Common myeloid progenitor, CD34-positive (primary cell): Measurements from ENCODE around the gene SH2D6. TPM values are rescaled to one million over a fixed set of nuclear protein-coding genes. Genes with fewer than 3 reads are reported as not detected.

Experiments used
- CTCF ChIA-PET: fragments of 350-600 bp; sonication (Branson Sonifier 250); formaldehyde crosslinking; loops from one replicate; lab custom pipeline; 2021; ENCODE audit warnings: antibody characterized with exemption; lab: Charles Lee
- POLR2A ChIA-PET: fragments of 350-600 bp; sonication (Branson Sonifier 250); formaldehyde crosslinking; loops from one replicate; lab custom pipeline; 2021; ENCODE audit warnings: antibody characterized with exemption; lab: Charles Lee
- DNase-seq, 3 donors: peaks; one replicate each; pipeline versions ENCODE4 v3.0.0 to v3.0.0-alpha.2; 2013
- H3K27ac ChIP-seq, 2 experiments: 1 replicate in 1 of 2; 2 replicates in 1 of 2; pipeline ENCODE4 v1.7.0; 2013; ENCODE audit warnings: inconsistent platforms in 2 of 2, low read length in 2 of 2, mild to moderate bottlenecking in 2 of 2, low read depth in 1 of 2, moderate library complexity in 1 of 2; ENCODE audit not compliant: severe bottlenecking in 2 of 2, insufficient read depth in 1 of 2, poor library complexity in 1 of 2
- H3K27me3 ChIP-seq, 5 experiments: replicated peaks in 2 of 5; 1 replicate in 3 of 5; 2 replicates in 2 of 5; pipeline versions ENCODE4 v1.6.1 to v1.7.0; 2013; ENCODE audit warnings: low read length in 4 of 5, mild to moderate bottlenecking in 2 of 5, moderate library complexity in 2 of 5, inconsistent platforms in 1 of 5; ENCODE audit not compliant: insufficient read depth in 5 of 5, control insufficient read depth in 4 of 5
- H3K36me3 ChIP-seq, 4 experiments: 1 replicate in 2 of 4; 2 replicates in 2 of 4; pipeline versions ENCODE4 v1.6.1 to v1.7.0; 2013; ENCODE audit warnings: low read length in 3 of 4, control low read depth in 1 of 4, mild to moderate bottlenecking in 1 of 4; ENCODE audit not compliant: control insufficient read depth in 4 of 4, insufficient read depth in 4 of 4
- H3K4me1 ChIP-seq, 4 experiments: 1 replicate in 3 of 4; 2 replicates in 1 of 4; pipeline versions ENCODE4 v1.6.1 to v1.7.1; 2013; ENCODE audit warnings: low read length in 3 of 4, mild to moderate bottlenecking in 3 of 4, control low read depth in 1 of 4, inconsistent platforms in 1 of 4, moderate library complexity in 1 of 4; ENCODE audit not compliant: control insufficient read depth in 4 of 4, insufficient read depth in 4 of 4; ENCODE audit errors: control extremely low read depth in 1 of 4
- H3K4me3 ChIP-seq, 7 experiments: 1 replicate in 4 of 7; 2 replicates in 3 of 7; pipeline versions ENCODE4 v1.5.1 to v1.7.0; 2013; ENCODE audit warnings: mild to moderate bottlenecking in 7 of 7, low read length in 6 of 7, moderate library complexity in 6 of 7, inconsistent platforms in 2 of 7, low read depth in 2 of 7, control low read depth in 1 of 7; ENCODE audit not compliant: insufficient read depth in 4 of 7, control insufficient read depth in 1 of 7; ENCODE audit errors: extremely low read depth in 1 of 7
- H3K9me3 ChIP-seq, 5 experiments: 1 replicate in 4 of 5; 2 replicates in 1 of 5; pipeline versions ENCODE4 v1.6.1 to v1.7.1; 2013; ENCODE audit warnings: low read length in 4 of 5, mild to moderate bottlenecking in 2 of 5, inconsistent platforms in 1 of 5, low read depth in 1 of 5, moderate library complexity in 1 of 5; ENCODE audit not compliant: control insufficient read depth in 4 of 5, insufficient read depth in 2 of 5; ENCODE audit errors: control extremely low read depth in 1 of 5
- WGBS: methylation state at CpG from one replicate; pipeline ENCODE4 v1.1.5; 2013; ENCODE audit not compliant: insufficient coverage; 5-methylcytosine and 5-hydroxymethylcytosine counted together
- polyA plus RNA-seq: library from polyadenylated mRNA; unstranded; fragments of 120-200 nt; gene quantifications from one replicate; pipeline ENCODE4 v1.2.1, GENCODE V29; 2013

The SH2D6 gene
- 0.11 TPM for polyA plus RNA-seq

DNA sequence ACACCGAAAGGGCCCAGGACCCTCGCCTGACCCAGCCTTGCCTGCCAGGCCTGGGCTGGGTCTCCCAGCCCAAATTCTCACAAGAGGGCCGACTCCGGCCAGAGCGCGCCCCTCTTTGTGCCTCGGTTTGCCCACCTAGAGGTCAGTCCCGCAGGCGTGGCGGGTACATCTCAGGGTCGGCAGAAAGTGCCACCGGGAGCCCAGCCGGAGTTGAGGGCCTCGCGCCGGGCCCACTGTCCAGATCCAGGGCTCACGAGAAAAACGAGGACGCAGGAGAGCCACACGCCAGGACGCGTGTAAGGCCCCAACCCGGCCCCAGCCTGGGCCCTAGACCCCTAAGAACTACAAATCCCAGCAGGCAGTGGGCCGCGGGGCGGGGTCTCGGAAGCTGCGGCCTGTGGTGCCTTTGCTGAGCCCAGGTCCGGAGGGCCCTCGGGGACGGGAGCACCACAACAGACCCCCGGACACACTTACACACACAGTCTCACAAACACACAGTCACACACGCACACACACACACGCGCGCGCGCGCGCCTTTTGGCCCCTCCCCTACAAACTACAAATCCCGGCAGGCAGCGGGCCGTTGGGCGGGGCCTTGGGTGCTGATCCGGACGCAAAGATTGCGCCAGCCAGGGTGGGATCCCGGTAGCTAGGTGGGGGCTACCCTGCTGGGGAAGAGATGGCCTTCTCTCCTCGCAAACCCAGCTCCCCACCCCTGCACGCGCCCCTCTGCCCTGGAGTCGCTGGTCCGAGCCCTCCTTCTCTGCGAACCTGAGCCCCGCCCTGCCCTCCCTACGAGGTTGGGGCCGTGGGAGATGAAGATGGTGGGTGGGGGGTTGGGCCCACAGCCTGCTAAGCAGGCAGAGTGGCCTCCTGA, at the start of gene SH2D6:
TSS of gene SH2D6 (plus strand) at position 583 of the 877 bp plus-strand sequence. CDS start 10,752 bp downstream, outside the sequence.
- Histone ChIP-seq H3K9me3 (no peaks in the 10 kb centered on the region), H3K27ac (peak within 1 kb of the TSS; percentile 86 to 89), H3K4me1 (peaks cover 1 to 66% (median 49%) of the 10 kb centered on the region in 4 experiments), H3K27me3 (no peaks in the 10 kb centered on the region), H3K36me3 (no peaks in the 10 kb centered on the region), H3K4me3 (peak within 1 kb of the TSS; percentile 76 to 96 (median 84))
- POLR2A ChIA-PET = interaction anchor here (0.7 to 3.1 kb wide), 8 partner anchors 9 to 134 kb away, joined by 3 to 13 read pairs (median 4); partner anchors contain the start of genes CAPG, ELMOD3, MAT2A and RETSAT
- WGBS = 42% methylated on average over 18 of the region's 57 CpGs
- DNase-seq = peak; percentile 81 to 90 (median 88)
- CTCF ChIA-PET = interaction anchor here (1.9 to 21.4 kb wide), 9 partner anchors 10 to 141 kb away, joined by 5 to 584 read pairs (median 13); partner anchors contain the start of genes GGCX and MAT2A

DNA sequence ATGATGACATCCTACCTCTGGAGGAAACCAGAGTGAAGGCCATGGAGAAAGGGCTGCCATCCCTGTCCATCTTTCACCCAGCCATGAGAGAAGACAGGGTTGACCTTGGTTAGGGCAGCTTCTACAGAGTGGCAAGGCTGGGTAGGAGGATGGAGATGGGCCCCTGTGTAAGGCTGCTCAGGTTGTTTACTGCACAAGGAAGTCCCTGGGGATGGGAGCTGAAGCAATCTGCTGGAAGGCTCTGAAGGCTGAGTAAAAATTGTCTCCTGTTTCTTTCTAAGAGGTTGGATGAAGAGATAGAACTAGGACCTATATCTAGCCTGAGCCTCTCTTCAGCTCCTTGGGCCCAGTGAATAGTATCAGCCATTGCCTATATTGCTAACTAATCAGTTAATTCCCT, 49.6 kb upstream of the SH2D6 start:
- Histone ChIP-seq H3K36me3 (peaks cover 6 to 12% (median 8%) of the 10 kb centered on the region in 4 experiments), H3K27ac (no peak overlapping the region), H3K4me1 (peaks cover 0 to 6% (median 0%) of the 10 kb centered on the region in 4 experiments), H3K27me3 (no peaks in the 10 kb centered on the region), H3K9me3 (no peaks in the 10 kb centered on the region), H3K4me3 (no peak overlapping the region)
- POLR2A ChIA-PET = no interaction called here
- DNase-seq = no peak
- CTCF ChIA-PET = interaction anchor here (1.1 kb wide), 1 partner anchor 43 kb away, joined by 3 read pairs; no protein-coding TSS in a partner anchor

DNA sequence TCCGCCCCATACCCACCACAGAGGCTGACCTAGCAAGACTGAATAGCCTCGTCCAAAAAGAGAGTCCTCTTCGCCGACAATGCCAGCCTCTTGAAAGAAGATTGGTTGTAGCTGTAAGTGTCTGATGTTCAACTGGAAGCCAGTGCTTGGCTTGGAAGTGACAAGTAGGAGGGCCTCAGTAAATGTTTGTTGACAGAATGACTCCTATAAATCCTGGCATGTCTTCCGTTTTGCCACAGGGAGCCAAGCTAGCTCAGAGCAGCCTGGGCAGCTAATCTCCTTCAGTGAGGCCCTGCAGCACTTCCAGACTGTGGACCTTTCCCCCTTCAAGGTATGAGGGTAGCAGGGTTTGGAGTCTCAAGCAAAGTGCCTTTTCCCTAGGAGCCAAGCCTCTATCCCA, 49.0 kb upstream of the SH2D6 start:
- no peaks in the 10 kb centered on the region for H3K27me3 ChIP-seq
- POLR2A ChIA-PET = interaction anchor here (0.9 kb wide), 1 partner anchor 15 kb away, joined by 3 read pairs; no protein-coding TSS in a partner anchor
- CTCF ChIA-PET = interaction anchor here (1.1 to 1.9 kb wide), 4 partner anchors 15 to 186 kb away, joined by 3 to 7 read pairs (median 4); no protein-coding TSS in a partner anchor
- WGBS = 89% methylated on average over 4 of the region's 5 CpGs
- H3K9me3 ChIP-seq = no peaks in the 10 kb centered on the region
- no peak for DNase-seq
- no peak overlapping the region for H3K4me3 ChIP-seq
- no peak overlapping the region for H3K27ac ChIP-seq
- peaks cover 6 to 13% (median 9%) of the 10 kb centered on the region in 4 experiments for H3K36me3 ChIP-seq
- H3K4me1 ChIP-seq = peaks cover 0 to 6% (median 0%) of the 10 kb centered on the region in 4 experiments

DNA sequence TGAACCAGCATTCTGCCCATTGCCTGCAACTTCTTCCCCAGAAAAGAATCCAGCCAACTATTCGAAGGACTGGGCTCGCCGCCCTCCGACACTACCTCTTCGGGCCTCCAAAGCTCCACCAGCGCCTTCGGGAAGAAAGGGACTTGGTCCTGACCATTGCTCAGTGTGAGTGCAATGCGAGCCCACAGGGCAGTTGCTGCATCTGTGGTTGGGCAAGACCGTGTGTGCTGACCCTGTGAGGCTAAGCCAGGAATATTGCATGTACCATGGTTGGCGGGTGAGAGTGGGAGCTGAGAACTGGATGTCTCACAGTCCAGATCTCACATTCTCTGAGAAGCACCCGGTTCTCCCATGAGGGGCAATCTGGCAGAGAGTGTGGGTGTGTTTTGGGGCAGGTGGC, 47.5 kb upstream of the SH2D6 start:
- DNase-seq = no peak
- Histone ChIP-seq H3K27me3 (no peaks in the 10 kb centered on the region), H3K4me1 (peaks cover 0 to 2% (median 0%) of the 10 kb centered on the region in 4 experiments), H3K4me3 (no peak overlapping the region), H3K27ac (no peak overlapping the region), H3K36me3 (peaks cover 5 to 12% (median 9%) of the 10 kb centered on the region in 4 experiments), H3K9me3 (no peaks in the 10 kb centered on the region)
- over 99% methylated on average over 11 of the region's 11 CpGs for WGBS
- POLR2A ChIA-PET = no interaction called here
- CTCF ChIA-PET = interaction anchor here (1.5 to 1.9 kb wide), 4 partner anchors 13 to 184 kb away, joined by 4 to 7 read pairs (median 6); no protein-coding TSS in a partner anchor

GRCh38 chr2:85376291-85377065, 42.0 kb upstream of the SH2D6 start:
- no peak overlapping the region for H3K4me3 ChIP-seq
- peak overlapping the region in 1 of 2 experiments; percentile 12 for H3K27ac ChIP-seq
- WGBS = 97% methylated on average over 5 of the region's 5 CpGs
- CTCF ChIA-PET = interaction anchor here (0.6 to 1.9 kb wide), 6 partner anchors 10 to 152 kb away, joined by 3 to 12 read pairs (median 3); no protein-coding TSS in a partner anchor
- H3K36me3 ChIP-seq = peaks cover 3 to 31% (median 8%) of the 10 kb centered on the region in 4 experiments
- POLR2A ChIA-PET = no interaction called here
- peaks cover 2 to 9% (median 5%) of the 10 kb centered on the region in 5 experiments for H3K9me3 ChIP-seq
- H3K4me1 ChIP-seq = no peaks in the 10 kb centered on the region
- no peak for DNase-seq
- H3K27me3 ChIP-seq = no peaks in the 10 kb centered on the region

GRCh38 chr2:85377083-85377482, 41.4 kb upstream of the SH2D6 start:
- Histone ChIP-seq H3K4me1 (no peaks in the 10 kb centered on the region), H3K4me3 (no peak overlapping the region), H3K27me3 (no peaks in the 10 kb centered on the region), H3K36me3 (peaks cover 3 to 31% (median 8%) of the 10 kb centered on the region in 4 experiments), H3K27ac (peak overlapping the region in 1 of 2 experiments; percentile 12), H3K9me3 (peaks cover 2 to 9% (median 5%) of the 10 kb centered on the region in 5 experiments)
- WGBS = 96% methylated on average over 11 of the region's 11 CpGs
- POLR2A ChIA-PET = no interaction called here
- no peak for DNase-seq
- CTCF ChIA-PET = interaction anchor here (1.2 to 1.9 kb wide), 3 partner anchors 9 to 17 kb away, joined by 3 to 12 read pairs (median 4); no protein-coding TSS in a partner anchor
